Upper lobe of left lung (tissue), 6 donors: ENCODE measurements around the gene DCAF4. TPM values are rescaled to one million over a fixed set of nuclear protein-coding genes. Genes with fewer than 3 reads are reported as not detected.

ENCODE experiments used
- ATAC-seq, 2 donors: fragments of 200-7000 bp; cut with Tn5 transposase; one replicate each; pipeline ENCODE4 v1.9.1; 2022; ENCODE audit warnings: mild to moderate bottlenecking in 2 of 2, moderate library complexity in 2 of 2; ENCODE audit not compliant: low FRiP score in 2 of 2
- DNase-seq, 2 donors: peaks; one replicate each; pipeline ENCODE4 v3.0.0-alpha.2; 2019 to 2020
- H3K27ac ChIP-seq, 4 donors: fragments of 200-600 bp; sonication (generic); one replicate each; pipeline ENCODE4 v1.5.1; 2016 to 2019
- H3K27me3 ChIP-seq, 4 donors: fragments of 200-600 bp; sonication (generic); one replicate each; pipeline ENCODE4 v1.5.1; 2017 to 2019
- H3K36me3 ChIP-seq, 4 donors: fragments of 200-600 bp; sonication (generic); one replicate each; pipeline ENCODE4 v1.5.1; 2016 to 2019
- H3K4me1 ChIP-seq, 4 donors: fragments of 200-600 bp; sonication (generic); one replicate each; pipeline ENCODE4 v1.5.1; 2018 to 2019
- H3K4me3 ChIP-seq, 4 donors: fragments of 200-600 bp; sonication (generic); one replicate each; pipeline ENCODE4 v1.5.1; 2017 to 2019; ENCODE audit warnings: mild to moderate bottlenecking in 2 of 4, moderate library complexity in 1 of 4
- H3K9me3 ChIP-seq, 4 donors: fragments of 200-600 bp; sonication (generic); one replicate each; pipeline ENCODE4 v1.5.1; 2018 to 2019
- CTCF ChIP-seq, 6 experiments: fragments of 450-650 bp in 4 of 6; fragments of 200-600 bp in 2 of 6; sonication (generic) in 2 of 6; IDR thresholded peaks; one replicate each; pipeline ENCODE4 v1.5.1; 2016 to 2019; ENCODE audit warnings: antibody characterized with exemption in 6 of 6
- EP300 ChIP-seq, 4 donors: sonication (generic); formaldehyde crosslinking; IDR thresholded peaks; one replicate each; pipeline ENCODE4 v1.5.1; 2017; ENCODE audit warnings: antibody characterized with exemption in 4 of 4, control low read depth in 2 of 4
- POLR2A ChIP-seq, 4 donors: fragments of 450-650 bp; IDR thresholded peaks; one replicate each; pipeline ENCODE4 v1.5.1; 2016 to 2017; ENCODE audit warnings: antibody characterized with exemption in 4 of 4, mild to moderate bottlenecking in 2 of 4
- POLR2AphosphoS5 ChIP-seq, 2 donors: sonication (generic); formaldehyde crosslinking; IDR thresholded peaks; one replicate each; pipeline ENCODE4 v1.5.1; 2017; ENCODE audit warnings: antibody characterized with exemption in 2 of 2
- WGBS, 2 donors: methylation state at CpG; one replicate each; pipeline ENCODE4 v1.1.5; 2017 to 2018; 5-methylcytosine and 5-hydroxymethylcytosine counted together
- total RNA-seq, 6 donors: library from RNA; depleted of rRNA in 4 of 6; stranded (reverse); fragments of >200 nt in 4 of 6; gene quantifications; one replicate each; pipeline versions ENCODE4 v1.1.0 to v1.2.1, GENCODE V29; 2016 to 2021
- donor health status: DM: no; HTN: no; CAD: no; lungs with moderate emphysema.
- donor health status: DM: no; HTN: yes; CAD: no; lungs with severe emphysema.

The DCAF4 gene
- total RNA-seq, 6 donors from 2014 or later = 15.4 to 46.1 (median 19.0) TPM

- Histone ChIP-seq H3K4me1 (no peaks in the 10 kb centered on the region), H3K4me3 (no peak overlapping the region), H3K27me3 (no peaks in the 10 kb centered on the region), H3K27ac (no peak overlapping the region), H3K9me3 (no peaks in the 10 kb centered on the region), H3K36me3 (peaks cover 5 to 61% (median 37%) of the 10 kb centered on the region in 4 donors)
- no peak for DNase-seq
- no peak for TF ChIP-seq POLR2A (IDR thresholded peaks at IDR 0.05)
- WGBS, 2 donors = 90 to 93% methylated on average over 13 to 14 of the region's 14 CpGs
- ATAC-seq = no peak
Observed at GRCh38 chr14:72942934-72943333, 16.7 kb downstream of the DCAF4 start.

- Histone ChIP-seq H3K36me3 (peaks cover 5 to 53% (median 33%) of the 10 kb centered on the region in 4 donors), H3K27me3 (no peaks in the 10 kb centered on the region), H3K4me3 (no peak overlapping the region), H3K9me3 (no peaks in the 10 kb centered on the region), H3K4me1 (no peaks in the 10 kb centered on the region), H3K27ac (no peak overlapping the region)
- ATAC-seq = no peak
- no peak for DNase-seq
- no peak for TF ChIP-seq POLR2AphosphoS5 (IDR thresholded peaks at IDR 0.05)
- no peak for TF ChIP-seq POLR2A (IDR thresholded peaks at IDR 0.05)
- TF ChIP-seq CTCF (IDR thresholded peaks at IDR 0.05) = no peak
- no peak for TF ChIP-seq EP300 (IDR thresholded peaks at IDR 0.05)
- 84 to 93% methylated on average over 12 to 13 of the region's 13 CpGs for WGBS, 2 donors
Observed at GRCh38 chr14:72943876-72944430, 17.7 kb downstream of the DCAF4 start.

GRCh38 chr14:72945356-72946027 lies 19.2 kb downstream of the DCAF4 start:
- DNase-seq (no peak), ATAC-seq (no peak)
- WGBS, 2 donors = 85 to 91% methylated on average over 13 of the region's 13 CpGs
- peaks cover 3 to 42% (median 22%) of the 10 kb centered on the region in 4 donors for H3K36me3 ChIP-seq
- no peak overlapping the region for H3K27ac ChIP-seq
- no peaks in the 10 kb centered on the region for H3K9me3 ChIP-seq
- no peaks in the 10 kb centered on the region for H3K4me1 ChIP-seq
- no peaks in the 10 kb centered on the region for H3K27me3 ChIP-seq
- no peak overlapping the region for H3K4me3 ChIP-seq
- TF ChIP-seq POLR2AphosphoS5 (IDR thresholded peaks at IDR 0.05) = no peak
- no peak for TF ChIP-seq CTCF (IDR thresholded peaks at IDR 0.05)
- no peak for TF ChIP-seq POLR2A (IDR thresholded peaks at IDR 0.05)
- TF ChIP-seq EP300 (IDR thresholded peaks at IDR 0.05) = no peak

GRCh38 chr14:72946491-72946890 lies 20.2 kb downstream of the DCAF4 start:
- H3K27me3 ChIP-seq = no peaks in the 10 kb centered on the region
- ATAC-seq (no peak), DNase-seq (no peak)
- TF ChIP-seq EP300 (IDR thresholded peaks at IDR 0.05) = no peak
- no peak for TF ChIP-seq CTCF (IDR thresholded peaks at IDR 0.05)
- no peak for TF ChIP-seq POLR2A (IDR thresholded peaks at IDR 0.05)
- TF ChIP-seq POLR2AphosphoS5 (IDR thresholded peaks at IDR 0.05) = no peak
- H3K9me3 ChIP-seq = no peaks in the 10 kb centered on the region
- H3K4me3 ChIP-seq = no peak overlapping the region
- 87 to 96% methylated on average over 8 of the region's 8 CpGs for WGBS, 2 donors
- peaks cover 3 to 34% (median 19%) of the 10 kb centered on the region in 4 donors for H3K36me3 ChIP-seq
- no peak overlapping the region for H3K27ac ChIP-seq
- H3K4me1 ChIP-seq = no peaks in the 10 kb centered on the region

- H3K36me3 ChIP-seq = peaks cover 2 to 29% (median 13%) of the 10 kb centered on the region in 4 donors
- TF ChIP-seq POLR2A (IDR thresholded peaks at IDR 0.05) = no peak
- no peak for TF ChIP-seq CTCF (IDR thresholded peaks at IDR 0.05)
- TF ChIP-seq POLR2AphosphoS5 (IDR thresholded peaks at IDR 0.05) = no peak
- no peak for TF ChIP-seq EP300 (IDR thresholded peaks at IDR 0.05)
- WGBS, 2 donors = 91 to 98% methylated on average over 9 of the region's 9 CpGs
Observed at GRCh38 chr14:72947366-72948160, 21.3 kb downstream of the DCAF4 start.

More at GRCh38 chr14:72947366-72948160, 21.3 kb downstream of the DCAF4 start:
- no peaks in the 10 kb centered on the region for H3K9me3 ChIP-seq
- H3K27me3 ChIP-seq = no peaks in the 10 kb centered on the region
- DNase-seq (no peak), ATAC-seq (no peak)
- H3K27ac ChIP-seq = no peak overlapping the region
- no peaks in the 10 kb centered on the region for H3K4me1 ChIP-seq
- H3K4me3 ChIP-seq = no peak overlapping the region
